GM21381 (cell line): Measurements from ENCODE around the gene PHC2.
"Not testable (repeated sequence)": the region's sequence is repeated elsewhere in the genome, so short reads cannot be mapped to it uniquely, and the experiment has no call there.

Experiments
- ATAC-seq: cut with Tn5 transposase; IDR thresholded peaks from one replicate; pipeline ENCODE4 v1.9.1; 2021; ENCODE audit warnings: mild to moderate bottlenecking, moderate library complexity; ENCODE audit not compliant: unreplicated experiment

PHC2 gene

GRCh38 chr1:33319186-33319948 is 111.5 kb downstream of the PHC2 start:
- ATAC-seq, result no peak

- no peak for ATAC-seq
Measured at GRCh38 chr1:33317946-33318345, 112.9 kb downstream of the PHC2 start.

DNA sequence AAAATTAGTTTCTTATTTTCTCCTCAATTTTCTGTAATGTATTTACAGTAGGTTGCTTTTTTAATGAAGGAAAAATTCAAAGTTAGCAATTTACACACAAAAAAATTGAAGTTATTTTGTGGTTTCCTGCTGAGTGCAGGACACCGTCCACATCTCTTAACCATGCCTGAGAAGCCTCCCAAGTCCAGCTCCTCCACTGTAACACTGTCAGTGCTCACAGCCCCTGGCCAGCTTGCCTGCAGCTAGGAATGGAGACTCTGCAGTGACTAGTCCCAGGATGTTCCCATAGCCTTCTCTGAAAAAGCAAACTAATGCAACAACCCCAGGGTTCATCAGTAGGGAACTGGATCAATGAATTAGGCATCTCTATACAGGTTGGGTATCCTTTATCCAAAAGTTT is 113.5 kb downstream of the PHC2 start:
- no peak for ATAC-seq

DNA sequence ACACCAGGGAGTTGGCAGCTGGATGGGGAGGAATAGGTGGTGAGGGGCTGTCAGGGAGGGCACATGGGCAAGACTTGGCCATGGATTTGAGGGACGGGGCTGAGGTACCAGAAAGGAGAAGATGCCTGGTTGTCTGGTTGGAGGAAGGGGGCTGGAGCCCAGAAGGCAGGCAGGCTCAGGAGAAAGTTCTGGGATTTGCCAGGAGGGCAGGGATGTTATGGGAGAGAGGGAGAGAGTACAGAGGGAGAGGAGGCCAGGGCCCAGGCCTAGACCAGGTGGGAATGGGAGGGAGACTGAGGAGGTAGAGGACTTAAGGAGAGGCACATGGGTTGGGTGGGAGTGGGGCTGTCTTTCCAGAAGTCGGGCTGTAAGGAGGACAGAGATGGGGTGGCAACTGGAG is 114.3 kb downstream of the PHC2 start:
- no peak for ATAC-seq

DNA sequence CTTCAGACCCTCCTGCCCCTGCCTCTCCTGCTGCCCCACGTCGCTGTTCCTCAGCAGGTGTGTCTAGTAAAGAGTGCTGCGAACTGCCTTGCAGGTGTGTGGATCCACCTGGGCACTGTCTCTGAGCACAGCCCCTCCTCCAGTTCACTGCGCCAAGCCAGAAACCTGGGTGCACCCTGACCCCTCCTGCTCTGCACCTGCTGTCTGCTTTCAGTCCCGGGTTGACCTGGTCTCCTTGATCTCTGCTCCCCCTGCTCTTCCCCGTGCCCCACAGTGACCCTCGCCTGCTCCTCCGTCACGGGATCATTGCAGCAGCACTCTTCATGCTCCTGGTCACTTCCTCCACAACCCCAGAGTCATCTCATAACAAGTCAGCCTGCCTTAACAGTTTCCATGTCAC is 116.5 kb downstream of the PHC2 start:
- no peak for ATAC-seq

GRCh38 chr1:33312413-33312749 is 118.5 kb downstream of the PHC2 start:
- ATAC-seq, result no peak

GRCh38 chr1:33311706-33312412 is 119.0 kb downstream of the PHC2 start:
- no peak for ATAC-seq

DNA sequence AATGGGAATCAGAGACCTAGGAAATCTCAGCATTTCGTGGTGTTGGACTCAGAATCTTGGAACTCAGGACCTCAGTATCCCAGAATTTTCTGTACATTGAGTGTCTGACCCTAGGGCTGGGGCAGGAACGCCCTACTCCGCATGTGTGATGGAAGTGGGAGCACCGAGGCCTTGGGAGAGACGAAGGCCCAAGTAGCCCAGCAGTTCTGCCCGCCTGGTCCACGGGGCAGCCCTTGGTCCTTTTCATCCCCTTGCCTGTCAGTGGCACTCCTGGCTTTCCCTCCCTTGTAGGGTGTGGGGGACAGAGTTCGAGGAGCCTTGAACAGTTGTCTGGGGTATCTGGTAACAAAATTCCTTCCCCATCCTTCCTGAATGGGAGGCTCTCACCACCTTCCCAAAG is 120.2 kb downstream of the PHC2 start:
- ATAC-seq, result no peak

DNA sequence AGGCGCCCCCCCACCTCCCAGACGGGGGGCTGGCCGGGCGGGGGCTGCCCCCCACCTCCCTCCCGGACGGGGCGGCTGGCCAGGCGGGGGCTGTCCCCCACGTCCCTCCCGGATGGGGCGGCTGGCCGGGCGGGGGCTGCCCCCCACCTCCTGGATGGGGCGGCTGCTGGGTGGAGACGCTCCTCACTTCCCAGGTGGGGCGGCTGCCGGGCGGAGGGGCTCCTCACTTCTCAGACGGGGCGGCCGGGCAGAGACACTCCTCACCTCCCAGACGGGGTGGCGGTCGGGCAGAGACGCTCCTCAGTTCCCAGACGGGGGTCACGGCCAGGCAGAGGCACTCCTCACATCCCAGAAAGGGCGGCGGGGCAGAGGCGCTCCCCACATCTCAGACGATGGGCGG is 121.5 kb downstream of the PHC2 start:
- not testable (repeated sequence) for ATAC-seq

GRCh38 chr1:33307494-33307864 is 123.4 kb downstream of the PHC2 start:
- ATAC-seq, result no peak

DNA sequence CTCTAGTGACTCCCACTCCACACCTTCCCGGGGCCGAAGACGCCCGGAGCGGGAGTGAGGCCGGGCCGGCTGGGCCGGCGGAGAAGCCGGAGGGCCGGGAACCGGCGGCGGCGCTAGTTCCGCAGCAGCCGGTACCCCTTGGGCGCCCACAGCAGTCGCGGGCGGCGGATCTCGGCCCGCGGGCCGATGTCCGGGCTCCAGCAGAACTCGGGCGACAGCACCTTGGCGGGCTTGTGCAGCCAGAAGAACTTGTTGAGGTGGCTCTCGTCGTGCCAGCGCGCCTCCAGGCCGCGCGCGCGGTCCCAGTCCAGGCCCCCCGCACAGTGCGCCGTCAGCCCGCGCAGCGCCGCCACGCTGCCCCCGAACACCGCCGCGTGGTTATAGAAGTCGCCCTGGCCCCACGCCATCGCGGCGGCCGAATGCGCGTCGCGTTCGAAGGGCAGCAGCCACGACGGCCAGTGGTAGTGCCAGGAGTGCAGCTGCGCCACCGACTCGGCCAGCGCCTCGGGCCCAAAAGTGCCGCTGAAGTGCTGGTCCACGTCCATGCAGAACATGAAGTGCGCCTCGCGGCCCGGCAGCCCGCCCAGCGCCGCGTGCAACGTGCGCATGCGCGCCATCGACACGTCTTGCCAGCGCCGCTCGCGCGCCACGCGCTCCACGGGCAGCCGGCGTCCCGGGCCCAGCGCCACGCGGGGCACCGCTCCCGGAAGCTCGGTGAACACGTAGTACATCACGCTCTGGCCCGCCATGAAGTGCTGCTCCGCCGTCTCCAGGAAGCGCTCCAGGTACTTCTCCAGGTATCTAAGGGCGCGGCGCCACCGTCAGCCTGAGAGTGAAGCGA is 124.0 kb downstream of the PHC2 start:
- no peak for ATAC-seq

- ATAC-seq, result no peak
Measured at GRCh38 chr1:33305816-33306652, 124.9 kb downstream of the PHC2 start.

- no peak for ATAC-seq
Measured at GRCh38 chr1:33305016-33305415, 125.9 kb downstream of the PHC2 start.

- ATAC-seq, result no peak
Measured at GRCh38 chr1:33302325-33302724, 128.6 kb downstream of the PHC2 start.

GRCh38 chr1:33301273-33301984 is 129.5 kb downstream of the PHC2 start:
- ATAC-seq, result no peak

- no peak for ATAC-seq
Measured at GRCh38 chr1:33300673-33301072, 130.2 kb downstream of the PHC2 start.

DNA sequence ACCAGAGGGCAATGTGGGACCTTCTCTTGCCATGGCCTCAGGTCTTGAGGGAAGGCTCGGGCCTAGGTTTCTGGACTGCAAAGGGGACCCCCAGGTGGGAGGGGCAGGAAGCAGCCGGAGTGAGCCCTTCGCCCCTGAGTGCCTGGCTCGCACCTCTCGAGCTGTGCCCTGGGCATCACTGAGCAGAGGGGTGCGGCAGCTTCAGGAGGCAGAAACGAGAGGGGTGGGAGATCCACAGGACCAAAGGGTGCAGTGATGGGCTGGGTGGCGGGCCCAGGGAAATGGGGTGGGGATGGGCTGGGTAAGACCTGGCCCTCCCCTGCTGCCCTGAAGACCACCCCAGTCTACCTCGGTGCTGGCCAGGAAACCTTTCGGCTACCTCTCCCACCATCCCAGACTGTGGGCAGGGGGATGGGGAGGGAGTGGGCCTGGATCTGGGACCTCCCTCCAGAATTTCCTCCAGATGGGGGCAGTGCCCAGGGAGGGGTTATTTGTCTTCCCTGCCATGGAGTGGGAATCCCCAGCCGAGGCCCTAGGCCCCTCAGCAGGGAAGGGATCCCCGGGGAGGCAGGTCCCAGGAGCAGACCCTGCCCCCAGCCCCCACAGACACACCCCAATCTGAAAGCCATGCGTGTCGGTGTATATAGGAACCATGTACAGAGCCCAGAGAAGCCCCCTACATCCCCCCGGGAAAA is 131.3 kb downstream of the PHC2 start:
- no peak for ATAC-seq

GRCh38 chr1:33298623-33299277 is 132.1 kb downstream of the PHC2 start:
- no peak for ATAC-seq
